HepG2 (cell line): ENCODE data around the gene BPI. TPM values are rescaled to one million over a fixed set of nuclear protein-coding genes. Genes with fewer than 3 reads are reported as not detected.

ENCODE experiments used
- AFF4 ChIP-seq: sonication (generic); formaldehyde crosslinking; IDR thresholded peaks from 2 replicates; pipeline ENCODE4 v1.4.0; 2020; ENCODE audit warnings: missing genetic modification reagents
- CREB1 ChIP-seq, 2 experiments: fragments of 450-650 bp in 1 of 2; IDR thresholded peaks; 2 replicates each; pipeline ENCODE4 v1.6.1; 2016 to 2017; ENCODE audit warnings: control low read depth in 1 of 2, mild to moderate bottlenecking in 1 of 2, missing compliant biosample characterization in 1 of 2, missing genetic modification characterization in 1 of 2
- KDM6A ChIP-seq: IDR thresholded peaks from 2 replicates; pipeline ENCODE4 v1.6.1; 2016; ENCODE audit warnings: low read depth
- NBN ChIP-seq: fragments of 450-650 bp; conservative IDR thresholded peaks from 2 replicates; pipeline ENCODE4 v1.6.1; 2017
- NR2C2 ChIP-seq: sonication (generic); formaldehyde crosslinking; IDR thresholded peaks from 2 replicates; pipeline ENCODE4 v1.4.0; 2020; ENCODE audit warnings: missing genetic modification reagents, mild to moderate bottlenecking, moderate library complexity, borderline replicate concordance
- SIX4 ChIP-seq: sonication (generic); formaldehyde crosslinking; IDR thresholded peaks from 2 replicates; pipeline ENCODE4 v1.4.0; 2020; ENCODE audit warnings: missing genetic modification reagents
- SYNCRIP ChIP-seq: fragments of 200-400 bp; formaldehyde crosslinking; IDR thresholded peaks from 2 replicates; pipeline ENCODE4 v1.6.1; 2018; ENCODE audit warnings: mild to moderate bottlenecking, low read depth, low read length; ENCODE audit not compliant: insufficient read depth
- ZBTB8A ChIP-seq: sonication (generic); formaldehyde crosslinking; IDR thresholded peaks from 2 replicates; pipeline ENCODE4 v1.4.0; 2020; ENCODE audit warnings: mild to moderate bottlenecking, low read depth, missing genetic modification reagents, borderline replicate concordance
- ZNF609 ChIP-seq: sonication (generic); formaldehyde crosslinking; IDR thresholded peaks from 2 replicates; pipeline ENCODE4 v1.4.0; 2020; ENCODE audit warnings: mild to moderate bottlenecking, missing genetic modification reagents, borderline replicate concordance
- polyA plus RNA-seq, 8 experiments: library from polyadenylated mRNA; depleted of rRNA in 3 of 8; stranded (reverse) in 7 of 8; unstranded in 1 of 8; fragments of >200 nt; fragmentation: Illumina TruSeq in 4 of 8; extraction: Trizol in 4 of 8; gene quantifications; 2 replicates each; pipeline versions ENCODE4 v1.2.1 to v1.2.3, GENCODE V29; 2011 to 2016; ENCODE audit warnings: low read depth in 4 of 8, missing spikeins in 1 of 8, mixed read lengths in 1 of 8; ENCODE audit not compliant: insufficient read depth in 1 of 8
- total RNA-seq, 5 experiments: library from RNA; depleted of rRNA; stranded (reverse); fragments of >200 nt; fragmentation: Illumina TruSeq; extraction: Trizol; gene quantifications; 2 replicates each; pipeline ENCODE4 v1.2.3, GENCODE V29; 2016; ENCODE audit warnings: low read depth in 1 of 5
- TF ChIP-seq, protein P1 (sequence below): sonication (generic); formaldehyde crosslinking; IDR thresholded peaks from 2 replicates; pipeline ENCODE4 v1.9.0; 2021; ENCODE audit warnings: mild to moderate bottlenecking, missing genetic modification reagents

BPI gene
- total and polyA plus RNA-seq, 2 of the 13 experiments (the other 11 are each of a cell fraction or from before 2014, with no cell fraction given): not detected

- no peak for TF ChIP-seq AFF4 (CRISPR knock-in tag)
- TF ChIP-seq NR2C2 (CRISPR knock-in tag): peak; percentile 82
- TF ChIP-seq ZBTB8A (CRISPR knock-in tag): no peak
- TF ChIP-seq, protein P1, sequence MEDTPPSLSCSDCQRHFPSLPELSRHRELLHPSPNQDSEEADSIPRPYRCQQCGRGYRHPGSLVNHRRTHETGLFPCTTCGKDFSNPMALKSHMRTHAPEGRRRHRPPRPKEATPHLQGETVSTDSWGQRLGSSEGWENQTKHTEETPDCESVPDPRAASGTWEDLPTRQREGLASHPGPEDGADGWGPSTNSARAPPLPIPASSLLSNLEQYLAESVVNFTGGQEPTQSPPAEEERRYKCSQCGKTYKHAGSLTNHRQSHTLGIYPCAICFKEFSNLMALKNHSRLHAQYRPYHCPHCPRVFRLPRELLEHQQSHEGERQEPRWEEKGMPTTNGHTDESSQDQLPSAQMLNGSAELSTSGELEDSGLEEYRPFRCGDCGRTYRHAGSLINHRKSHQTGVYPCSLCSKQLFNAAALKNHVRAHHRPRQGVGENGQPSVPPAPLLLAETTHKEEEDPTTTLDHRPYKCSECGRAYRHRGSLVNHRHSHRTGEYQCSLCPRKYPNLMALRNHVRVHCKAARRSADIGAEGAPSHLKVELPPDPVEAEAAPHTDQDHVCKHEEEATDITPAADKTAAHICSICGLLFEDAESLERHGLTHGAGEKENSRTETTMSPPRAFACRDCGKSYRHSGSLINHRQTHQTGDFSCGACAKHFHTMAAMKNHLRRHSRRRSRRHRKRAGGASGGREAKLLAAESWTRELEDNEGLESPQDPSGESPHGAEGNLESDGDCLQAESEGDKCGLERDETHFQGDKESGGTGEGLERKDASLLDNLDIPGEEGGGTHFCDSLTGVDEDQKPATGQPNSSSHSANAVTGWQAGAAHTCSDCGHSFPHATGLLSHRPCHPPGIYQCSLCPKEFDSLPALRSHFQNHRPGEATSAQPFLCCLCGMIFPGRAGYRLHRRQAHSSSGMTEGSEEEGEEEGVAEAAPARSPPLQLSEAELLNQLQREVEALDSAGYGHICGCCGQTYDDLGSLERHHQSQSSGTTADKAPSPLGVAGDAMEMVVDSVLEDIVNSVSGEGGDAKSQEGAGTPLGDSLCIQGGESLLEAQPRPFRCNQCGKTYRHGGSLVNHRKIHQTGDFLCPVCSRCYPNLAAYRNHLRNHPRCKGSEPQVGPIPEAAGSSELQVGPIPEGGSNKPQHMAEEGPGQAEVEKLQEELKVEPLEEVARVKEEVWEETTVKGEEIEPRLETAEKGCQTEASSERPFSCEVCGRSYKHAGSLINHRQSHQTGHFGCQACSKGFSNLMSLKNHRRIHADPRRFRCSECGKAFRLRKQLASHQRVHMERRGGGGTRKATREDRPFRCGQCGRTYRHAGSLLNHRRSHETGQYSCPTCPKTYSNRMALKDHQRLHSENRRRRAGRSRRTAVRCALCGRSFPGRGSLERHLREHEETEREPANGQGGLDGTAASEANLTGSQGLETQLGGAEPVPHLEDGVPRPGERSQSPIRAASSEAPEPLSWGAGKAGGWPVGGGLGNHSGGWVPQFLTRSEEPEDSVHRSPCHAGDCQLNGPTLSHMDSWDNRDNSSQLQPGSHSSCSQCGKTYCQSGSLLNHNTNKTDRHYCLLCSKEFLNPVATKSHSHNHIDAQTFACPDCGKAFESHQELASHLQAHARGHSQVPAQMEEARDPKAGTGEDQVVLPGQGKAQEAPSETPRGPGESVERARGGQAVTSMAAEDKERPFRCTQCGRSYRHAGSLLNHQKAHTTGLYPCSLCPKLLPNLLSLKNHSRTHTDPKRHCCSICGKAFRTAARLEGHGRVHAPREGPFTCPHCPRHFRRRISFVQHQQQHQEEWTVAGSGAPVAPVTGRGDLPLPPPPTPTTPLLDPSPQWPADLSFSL (CRISPR knock-in tag): no peak
- TF ChIP-seq KDM6A: no peak
- peak; percentile 2; the same call in 1 of the 2 replicates for TF ChIP-seq ZNF609
- TF ChIP-seq NBN: no peak
- TF ChIP-seq SYNCRIP: no peak
- TF ChIP-seq CREB1 (IDR thresholded peaks at IDR 0.05): no peak
- no peak for TF ChIP-seq CREB1 (CRISPR knock-in tag; IDR thresholded peaks at IDR 0.05)
- TF ChIP-seq SIX4 (CRISPR knock-in tag): 0 out of 2 replicates have a peak, but pooled peaks have one; percentile 25
Measured at GRCh38 chr20:38343311-38344106, 39.6 kb downstream of the BPI start (continued).
